Hepatocyte (in vitro differentiated cells): Measurements from ENCODE around the gene OAS1.

Experiments
- EZH2 ChIP-seq: fragments of 200-600 bp; sonication (generic); IDR thresholded peaks from 2 replicates; pipeline ENCODE4 v1.6.1; 2016; ENCODE audit warnings: antibody characterized with exemption, mild to moderate bottlenecking, borderline replicate concordance
- EZH2phosphoT487 ChIP-seq: fragments of 200-600 bp; sonication (generic); IDR thresholded peaks from one replicate; pipeline ENCODE4 v1.6.1; 2018; ENCODE audit warnings: antibody characterized with exemption, mild to moderate bottlenecking, low read depth, moderate library complexity; ENCODE audit not compliant: unreplicated experiment, severe bottlenecking
- TF ChIP-seq, protein P1 (sequence below): fragments of 200-600 bp; sonication (generic); IDR thresholded peaks from 2 replicates; pipeline ENCODE4 v1.5.1; 2016; ENCODE audit warnings: antibody characterized with exemption, mild to moderate bottlenecking; ENCODE audit not compliant: poor library complexity

- TF ChIP-seq, protein P1, sequence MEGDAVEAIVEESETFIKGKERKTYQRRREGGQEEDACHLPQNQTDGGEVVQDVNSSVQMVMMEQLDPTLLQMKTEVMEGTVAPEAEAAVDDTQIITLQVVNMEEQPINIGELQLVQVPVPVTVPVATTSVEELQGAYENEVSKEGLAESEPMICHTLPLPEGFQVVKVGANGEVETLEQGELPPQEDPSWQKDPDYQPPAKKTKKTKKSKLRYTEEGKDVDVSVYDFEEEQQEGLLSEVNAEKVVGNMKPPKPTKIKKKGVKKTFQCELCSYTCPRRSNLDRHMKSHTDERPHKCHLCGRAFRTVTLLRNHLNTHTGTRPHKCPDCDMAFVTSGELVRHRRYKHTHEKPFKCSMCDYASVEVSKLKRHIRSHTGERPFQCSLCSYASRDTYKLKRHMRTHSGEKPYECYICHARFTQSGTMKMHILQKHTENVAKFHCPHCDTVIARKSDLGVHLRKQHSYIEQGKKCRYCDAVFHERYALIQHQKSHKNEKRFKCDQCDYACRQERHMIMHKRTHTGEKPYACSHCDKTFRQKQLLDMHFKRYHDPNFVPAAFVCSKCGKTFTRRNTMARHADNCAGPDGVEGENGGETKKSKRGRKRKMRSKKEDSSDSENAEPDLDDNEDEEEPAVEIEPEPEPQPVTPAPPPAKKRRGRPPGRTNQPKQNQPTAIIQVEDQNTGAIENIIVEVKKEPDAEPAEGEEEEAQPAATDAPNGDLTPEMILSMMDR, result no peak
- TF ChIP-seq EZH2 (no peak), EZH2phosphoT487 (no peak)
These were observed 29.8 kb upstream of the OAS1 start for GRCh38 chr12:112877006-112877405.
